Epithelial cell of esophagus (primary cell): ENCODE measurements around the gene HSDL2.

Experiments used
- DNase-seq: peaks from one replicate; pipeline ENCODE4 v3.0.0; 2010; ENCODE audit warnings: low read depth
- H3K4me3 ChIP-seq: 2 replicates; pipeline ENCODE4 v1.5.1; 2011; ENCODE audit warnings: mild to moderate bottlenecking, low read length, control low read depth
- TF ChIP-seq, protein P1 (sequence below): IDR thresholded peaks from 2 replicates; pipeline ENCODE4 v1.5.1; 2011; ENCODE audit warnings: low read depth, mild to moderate bottlenecking, low read length, control low read depth, inconsistent platforms; ENCODE audit not compliant: insufficient read depth; ENCODE audit errors: missing control alignments

HSDL2 gene

DNA sequence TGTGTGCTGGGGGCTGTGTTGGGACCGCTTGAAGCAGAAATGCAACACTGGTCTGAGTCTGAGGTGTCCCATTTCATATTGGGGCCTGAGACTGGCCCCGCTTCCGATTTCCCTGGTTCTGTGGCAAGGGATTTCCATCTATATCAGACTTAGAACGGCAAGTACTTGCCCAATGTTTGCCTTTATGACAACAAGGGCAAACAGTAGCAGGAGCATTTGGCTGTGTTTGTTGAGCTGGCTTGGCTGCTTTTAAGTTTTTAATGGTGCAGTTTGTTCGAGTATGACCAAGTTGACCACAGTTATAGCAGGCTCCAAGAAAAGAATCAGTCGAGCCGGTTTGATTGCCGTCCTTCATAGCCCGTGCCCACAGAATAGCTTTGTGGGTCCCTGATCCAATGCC is 17.0 kb downstream of the HSDL2 start:
- TF ChIP-seq, protein P1, sequence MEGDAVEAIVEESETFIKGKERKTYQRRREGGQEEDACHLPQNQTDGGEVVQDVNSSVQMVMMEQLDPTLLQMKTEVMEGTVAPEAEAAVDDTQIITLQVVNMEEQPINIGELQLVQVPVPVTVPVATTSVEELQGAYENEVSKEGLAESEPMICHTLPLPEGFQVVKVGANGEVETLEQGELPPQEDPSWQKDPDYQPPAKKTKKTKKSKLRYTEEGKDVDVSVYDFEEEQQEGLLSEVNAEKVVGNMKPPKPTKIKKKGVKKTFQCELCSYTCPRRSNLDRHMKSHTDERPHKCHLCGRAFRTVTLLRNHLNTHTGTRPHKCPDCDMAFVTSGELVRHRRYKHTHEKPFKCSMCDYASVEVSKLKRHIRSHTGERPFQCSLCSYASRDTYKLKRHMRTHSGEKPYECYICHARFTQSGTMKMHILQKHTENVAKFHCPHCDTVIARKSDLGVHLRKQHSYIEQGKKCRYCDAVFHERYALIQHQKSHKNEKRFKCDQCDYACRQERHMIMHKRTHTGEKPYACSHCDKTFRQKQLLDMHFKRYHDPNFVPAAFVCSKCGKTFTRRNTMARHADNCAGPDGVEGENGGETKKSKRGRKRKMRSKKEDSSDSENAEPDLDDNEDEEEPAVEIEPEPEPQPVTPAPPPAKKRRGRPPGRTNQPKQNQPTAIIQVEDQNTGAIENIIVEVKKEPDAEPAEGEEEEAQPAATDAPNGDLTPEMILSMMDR = no peak
- no peak for DNase-seq
- H3K4me3 ChIP-seq = no peak overlapping the region

DNA sequence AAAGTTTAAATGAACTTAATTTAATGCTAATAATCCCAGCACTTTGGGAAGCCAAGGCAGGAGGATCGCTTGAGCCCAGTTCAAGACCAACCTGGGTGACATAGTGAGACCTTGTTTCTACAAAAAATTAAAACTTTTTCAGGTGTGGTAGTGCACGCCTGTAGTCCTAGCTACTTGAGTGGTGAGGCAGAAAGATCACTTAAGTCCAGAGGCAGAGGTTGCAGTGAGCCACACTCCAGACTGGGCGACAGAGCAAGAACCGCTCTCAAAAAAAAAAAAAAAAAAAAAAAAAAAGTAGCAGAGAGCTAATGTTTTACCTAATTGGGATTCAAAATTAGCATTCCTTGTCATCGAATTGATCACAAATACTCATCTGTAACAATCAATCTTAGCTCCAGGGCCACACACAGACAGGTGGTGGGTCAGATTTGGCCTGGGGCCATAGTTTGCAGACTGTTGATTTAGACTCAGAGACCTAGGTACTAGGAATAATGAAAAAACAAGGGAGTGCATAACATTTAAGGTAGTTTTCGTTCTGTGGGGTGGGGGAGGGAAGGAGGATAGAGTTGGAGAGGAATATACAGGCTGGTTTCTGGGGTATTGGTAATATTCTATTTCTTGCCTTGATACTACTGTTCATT is 21.4 kb downstream of the HSDL2 start:
- TF ChIP-seq, protein P1 = no peak
- H3K4me3 ChIP-seq = no peak overlapping the region
- DNase-seq = no peak

DNA sequence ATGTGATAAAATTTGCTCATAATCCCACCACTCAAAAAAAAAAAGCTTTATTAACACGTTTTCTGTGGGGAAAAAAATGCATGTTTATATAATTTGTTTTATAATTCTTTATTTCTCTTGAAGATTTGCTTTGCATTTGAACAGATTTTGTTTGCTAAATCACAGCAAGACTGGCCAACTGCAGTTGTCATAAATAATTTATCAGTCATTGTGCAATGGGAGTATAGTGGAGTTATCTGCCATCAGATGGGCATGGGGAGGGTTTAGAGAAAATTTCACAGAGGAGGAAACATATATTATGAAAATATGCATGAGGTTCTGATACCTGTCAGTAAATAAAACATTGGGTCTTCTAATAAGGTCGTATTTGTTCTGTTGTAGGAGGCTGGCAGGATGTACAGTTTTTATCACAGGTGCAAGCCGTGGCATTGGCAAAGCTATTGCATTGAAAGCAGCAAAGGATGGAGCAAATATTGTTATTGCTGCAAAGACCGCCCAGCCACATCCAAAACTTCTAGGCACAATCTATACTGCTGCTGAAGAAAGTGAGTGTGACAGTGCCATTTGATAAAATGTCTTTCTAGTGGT is 23.8 kb downstream of the HSDL2 start:
- H3K4me3 ChIP-seq = no peak overlapping the region
- TF ChIP-seq, protein P1 = no peak
- DNase-seq = no peak

DNA sequence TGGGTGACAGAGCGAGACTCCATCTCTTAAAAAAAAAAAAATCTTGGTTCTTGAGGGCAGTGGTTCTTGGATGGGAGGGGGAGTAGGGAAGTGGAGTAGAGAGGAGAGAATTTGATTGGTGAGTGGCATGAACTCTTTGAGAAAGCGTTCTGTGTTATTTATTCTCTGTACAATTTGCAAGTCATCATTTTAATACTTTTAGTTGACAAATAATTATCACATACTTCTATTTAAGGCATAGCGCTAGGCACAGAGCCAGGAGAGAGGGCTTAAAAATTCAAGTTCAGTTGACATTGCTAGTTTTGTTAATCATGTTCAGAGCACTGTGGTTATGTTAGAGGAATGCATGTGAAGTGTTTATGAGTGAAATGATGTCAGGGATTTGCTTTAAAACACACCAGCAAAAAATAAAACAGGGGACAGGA is 24.6 kb downstream of the HSDL2 start:
- no peak overlapping the region for H3K4me3 ChIP-seq
- TF ChIP-seq, protein P1 = no peak
- DNase-seq = no peak

DNA sequence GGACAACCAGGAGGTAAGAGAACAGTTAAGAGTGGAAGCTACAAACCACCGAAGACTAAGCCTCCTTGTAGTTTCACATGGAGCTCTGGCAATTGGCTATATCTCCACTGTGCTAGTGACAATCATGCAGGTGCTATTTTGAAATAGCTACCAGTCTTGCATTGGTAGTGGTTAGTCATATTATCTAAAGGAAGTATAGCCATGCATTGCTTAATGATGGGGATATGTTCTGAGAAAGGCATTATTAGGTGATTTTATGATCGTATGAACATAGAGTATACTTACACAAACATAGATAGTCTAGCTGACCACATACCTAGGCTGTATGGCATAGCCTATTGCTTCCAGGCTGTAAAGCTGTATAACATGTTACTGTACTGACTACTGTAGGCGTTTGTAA is 28.4 kb downstream of the HSDL2 start:
- DNase-seq = peak; percentile 69
- no peak overlapping the region for H3K4me3 ChIP-seq
- TF ChIP-seq, protein P1 = no peak

DNA sequence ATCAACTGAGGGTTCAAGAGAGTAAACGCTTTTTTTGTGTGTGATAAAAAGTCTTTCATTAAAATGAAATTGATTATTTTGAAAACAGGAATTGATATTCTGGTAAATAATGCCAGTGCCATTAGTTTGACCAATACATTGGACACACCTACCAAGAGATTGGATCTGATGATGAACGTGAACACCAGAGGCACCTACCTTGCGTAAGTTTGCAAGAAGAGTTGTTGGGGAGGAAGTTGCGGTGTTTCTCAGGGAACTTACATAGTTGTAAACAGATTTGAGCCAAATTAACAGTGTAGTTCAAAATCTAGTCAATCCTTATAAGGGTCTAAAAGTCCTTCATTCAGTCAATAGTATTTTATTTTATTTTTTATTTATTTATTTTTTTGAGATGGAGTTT is 28.9 kb downstream of the HSDL2 start:
- no peak for DNase-seq
- TF ChIP-seq, protein P1 = no peak
- no peak overlapping the region for H3K4me3 ChIP-seq

DNA sequence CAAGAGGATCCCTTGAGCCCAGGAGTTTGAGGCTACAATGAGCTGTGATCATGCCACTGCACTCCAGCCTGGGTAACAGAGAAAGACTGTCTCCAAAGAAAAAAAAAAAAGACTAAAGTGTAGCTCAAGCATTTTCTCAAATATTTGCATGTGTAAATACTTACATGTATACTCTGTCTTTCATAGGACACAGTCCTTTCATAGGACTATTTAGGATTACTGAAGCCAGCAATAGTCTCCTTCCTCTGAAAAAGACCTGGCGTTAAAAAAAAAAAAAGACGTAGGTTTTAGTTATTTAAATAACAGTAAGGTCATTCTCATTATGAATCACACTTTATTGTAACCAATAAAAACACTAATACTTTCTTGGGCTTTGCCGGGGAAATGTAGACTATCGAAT is 29.9 kb downstream of the HSDL2 start:
- H3K4me3 ChIP-seq = no peak overlapping the region

More for the DNA sequence above, 29.9 kb downstream of the HSDL2 start:
- TF ChIP-seq, protein P1 = no peak
- DNase-seq = no peak
